ENCODE measurements around the gene RAB17. TPM values are rescaled to one million over a fixed set of nuclear protein-coding genes. Genes with fewer than 3 reads are reported as not detected.

Gene RAB17
- total and polyA plus RNA-seq, 2 experiments from 2014 or later: 2.9 to 3.1 TPM

DNA sequence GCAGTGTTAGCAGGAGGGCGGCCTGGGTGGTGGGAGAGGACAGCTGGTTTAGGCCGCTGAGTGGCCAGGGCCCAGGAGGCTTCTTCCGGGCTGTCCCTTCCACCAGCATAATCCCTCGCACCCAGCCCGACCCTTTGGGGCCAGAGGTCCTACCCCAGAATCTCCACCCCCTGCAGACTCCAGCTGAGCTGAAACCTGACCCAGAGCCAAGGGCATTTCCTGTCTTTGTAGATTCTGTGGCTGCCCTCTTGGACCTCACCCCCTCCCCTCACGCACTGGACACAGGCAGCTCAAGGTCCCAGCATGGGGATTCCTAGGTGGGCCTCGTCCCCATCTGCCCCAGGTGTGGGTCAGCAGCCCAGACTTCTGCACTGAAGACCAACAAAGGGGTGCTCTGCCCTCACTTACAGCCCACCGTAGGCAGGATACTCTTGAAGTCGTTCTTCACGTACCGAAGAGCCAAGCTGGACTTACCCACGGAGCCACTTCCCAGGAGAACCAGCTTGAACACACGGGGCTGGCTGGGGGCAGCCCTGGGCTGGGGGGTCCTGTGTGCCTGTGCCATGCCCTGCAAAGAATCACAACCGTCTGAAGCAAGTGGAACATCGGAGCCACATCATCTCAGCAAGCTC, 4.8 kb downstream of the RAB17 start:
- no peak for DNase-seq (ENCODE audit: low read depth in 1 of 2, low spot score in 1 of 2)
- Histone ChIP-seq H3K27ac (no peak overlapping the region), H3K4me1 (ENCODE audit: low read depth) (peaks cover 29% of the 10 kb centered on the region), H3K36me3 (no peaks in the 10 kb centered on the region), H3K27me3 (no peaks in the 10 kb centered on the region), H3K4me3 (no peak overlapping the region), H3K9me3 (ENCODE audit: low read depth) (no peaks in the 10 kb centered on the region)
- no peak for TF ChIP-seq CTCF (IDR thresholded peaks at IDR 0.05; ENCODE audit: low read depth, low read length)

DNA sequence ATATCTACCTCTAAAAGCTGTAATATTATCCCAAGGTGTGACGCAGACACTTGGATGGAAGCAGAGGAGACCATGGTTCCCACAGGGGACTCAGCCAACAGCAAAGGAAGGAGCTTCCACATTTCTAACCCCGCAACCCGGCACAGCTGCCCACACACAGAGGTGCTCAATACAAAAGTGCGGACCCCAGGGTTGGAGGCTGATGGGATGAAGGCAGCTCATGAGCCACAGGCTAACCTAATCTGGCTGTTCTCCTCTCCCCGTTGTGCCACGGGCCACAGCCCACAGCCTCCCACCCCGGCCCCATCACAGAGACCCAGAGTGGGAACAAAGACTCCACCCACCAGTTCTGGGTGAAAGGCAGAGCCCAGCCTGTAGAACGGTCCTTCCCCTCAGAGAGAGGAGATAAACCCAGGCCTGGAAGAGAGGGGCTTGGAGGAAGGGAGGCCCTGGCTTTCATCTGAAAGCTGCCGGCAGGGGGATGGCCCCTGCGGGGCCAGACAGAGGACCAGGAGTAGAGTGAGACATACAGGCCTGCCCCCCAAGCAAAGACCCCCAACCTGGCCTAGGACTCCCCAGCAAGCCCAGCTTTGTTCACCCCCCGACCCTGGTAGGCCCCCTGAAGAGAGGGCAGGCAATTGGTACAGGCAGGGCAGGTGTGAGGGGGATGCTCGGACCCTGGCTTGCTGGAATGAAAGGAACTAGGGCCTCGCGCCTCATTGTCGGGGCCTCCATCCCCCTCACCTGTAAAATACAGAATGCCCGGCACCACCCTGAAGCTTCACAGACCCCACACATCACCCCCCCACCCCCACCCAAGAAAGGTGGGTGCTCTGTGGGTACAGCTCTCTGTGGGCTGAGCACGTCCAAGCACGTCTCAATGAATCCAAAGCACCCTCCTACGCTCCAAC, 6.9 kb downstream of the RAB17 start:
- DNase-seq (ENCODE audit: low read depth in 1 of 2, low spot score in 1 of 2): no peak
- no peak for TF ChIP-seq CTCF (IDR thresholded peaks at IDR 0.05; ENCODE audit: low read depth, low read length)
- Histone ChIP-seq H3K4me1 (ENCODE audit: low read depth) (peaks cover 18% of the 10 kb centered on the region), H3K36me3 (no peaks in the 10 kb centered on the region), H3K9me3 (ENCODE audit: low read depth) (no peaks in the 10 kb centered on the region), H3K27ac (peak overlapping the region; percentile 27), H3K4me3 (no peak overlapping the region), H3K27me3 (no peaks in the 10 kb centered on the region)

DNA sequence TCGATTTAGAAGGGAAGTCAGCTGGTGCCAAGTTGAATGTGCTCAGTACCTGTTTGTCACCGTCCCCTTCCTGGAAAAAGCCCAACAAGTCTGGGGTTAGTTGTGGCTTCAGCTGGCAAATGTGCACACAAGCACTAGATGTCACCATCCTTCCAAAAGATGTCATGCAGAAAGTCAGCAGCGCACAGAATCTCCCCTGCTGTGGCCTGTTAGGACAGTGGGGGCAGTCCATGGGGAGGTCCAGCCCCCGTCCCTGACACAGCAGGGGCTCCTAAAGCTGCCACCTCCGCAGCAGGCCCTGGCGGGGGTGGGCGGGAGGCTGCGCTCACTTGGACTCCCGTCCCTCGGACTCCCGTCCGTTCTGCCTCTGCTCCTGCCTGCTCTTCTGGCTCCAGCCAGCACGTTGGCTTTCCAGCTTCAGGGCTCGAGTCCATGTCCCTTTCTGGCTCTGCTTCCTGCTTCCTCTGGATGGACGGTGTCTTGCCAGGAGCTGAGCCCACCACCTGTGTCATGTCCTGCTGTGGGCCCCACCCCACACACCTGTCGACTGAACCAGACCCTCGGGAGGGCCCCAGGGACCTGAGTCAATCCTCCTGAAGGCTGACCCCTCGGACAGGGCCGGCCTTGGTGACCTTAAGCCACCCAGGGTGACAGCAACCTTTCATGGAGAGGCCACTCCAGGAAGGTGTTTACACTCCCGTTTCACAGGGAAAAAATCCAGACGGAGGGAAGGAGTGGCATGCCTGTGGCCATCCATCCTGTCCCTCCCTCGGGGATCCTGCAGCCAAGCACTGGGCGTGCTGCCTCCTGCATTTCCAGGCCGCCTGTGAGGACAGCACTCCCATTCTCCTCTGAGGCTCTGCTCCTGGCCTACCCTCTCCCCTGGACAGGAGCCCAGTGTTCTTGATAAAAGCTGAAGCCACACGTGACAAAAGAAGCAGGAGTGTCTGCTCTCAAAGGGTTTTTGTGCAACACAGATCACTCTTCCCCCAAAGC, 8.5 kb downstream of the RAB17 start:
- Histone ChIP-seq H3K4me3 (no peak overlapping the region), H3K27ac (peak overlapping the region; percentile 77), H3K27me3 (no peaks in the 10 kb centered on the region), H3K4me1 (ENCODE audit: low read depth) (peaks cover 18% of the 10 kb centered on the region), H3K9me3 (ENCODE audit: low read depth) (no peaks in the 10 kb centered on the region), H3K36me3 (no peaks in the 10 kb centered on the region)
- DNase-seq (ENCODE audit: low read depth in 1 of 2, low spot score in 1 of 2): peak; percentile 75 to 95
- TF ChIP-seq CTCF (IDR thresholded peaks at IDR 0.05; ENCODE audit: low read depth, low read length): peak; percentile 53

DNA sequence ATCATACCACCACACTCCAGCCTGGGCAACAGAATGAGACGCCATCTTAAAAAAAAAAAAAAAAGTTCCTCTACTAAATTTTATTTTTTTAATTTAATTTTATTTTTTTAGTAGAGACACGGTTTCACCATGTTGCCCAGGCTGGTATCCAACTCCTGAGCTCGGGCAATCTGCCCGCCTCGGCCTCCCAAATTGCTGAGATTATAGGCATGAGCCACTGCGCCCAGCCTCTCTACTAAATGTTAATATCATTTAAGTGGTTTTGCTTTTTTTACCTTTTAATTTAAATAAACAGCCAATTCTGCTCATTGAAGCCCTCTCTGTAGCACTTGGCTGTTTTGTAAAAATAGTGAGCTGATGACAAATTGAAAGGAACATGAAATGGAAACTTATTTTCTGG, 9.2 kb downstream of the RAB17 start:
- no peak for TF ChIP-seq CTCF (IDR thresholded peaks at IDR 0.05; ENCODE audit: low read depth, low read length)
- Histone ChIP-seq H3K27me3 (no peaks in the 10 kb centered on the region), H3K36me3 (no peaks in the 10 kb centered on the region), H3K4me3 (no peak overlapping the region), H3K9me3 (ENCODE audit: low read depth) (no peaks in the 10 kb centered on the region), H3K27ac (peak overlapping the region; percentile 77), H3K4me1 (ENCODE audit: low read depth) (peaks cover 18% of the 10 kb centered on the region)
- DNase-seq (ENCODE audit: low read depth in 1 of 2, low spot score in 1 of 2): no peak

Data from cardiac muscle cell (in vitro differentiated cells and primary cell).